SK-N-SH (cell line): ENCODE data around the gene ADGRA1. TPM values are rescaled to one million over a fixed set of nuclear protein-coding genes. Genes with fewer than 3 reads are reported as not detected.

Source experiments
- CTCF ChIA-PET: fragments of 300-600, 350-600 bp; formaldehyde crosslinking; extraction: SDS; loops from one replicate; lab custom pipeline; 2021; lab: Yijun Ruan, JAX
- POLR2A ChIA-PET: fragments of 350-600 bp; sonication (Branson Sonifier 250); formaldehyde crosslinking; extraction: SDS; loops from one replicate; lab custom pipeline; 2020; ENCODE audit warnings: antibody characterized with exemption, inconsistent platforms; lab: Yijun Ruan, JAX
- DNase-seq: peaks from one replicate; pipeline ENCODE4 v3.0.0; 2012
- H2AFZ ChIP-seq: fragments of 200-600 bp; sonication (generic); 2 replicates; pipeline ENCODE4 v1.8.1; 2016; ENCODE audit warnings: antibody characterized with exemption, mild to moderate bottlenecking, low read depth
- H3F3A ChIP-seq: fragments of 200-600 bp; sonication (generic); replicated peaks from 2 replicates; pipeline ENCODE3; 2016; ENCODE audit warnings: antibody characterized with exemption, mild to moderate bottlenecking; ENCODE audit not compliant: insufficient read depth
- H3K27ac ChIP-seq, 2 experiments: fragments of 200-500 bp in 1 of 2; fragments of 200-600 bp in 1 of 2; sonication (Bioruptor generic) in 1 of 2; sonication (generic), shearing (Covaris generic) in 1 of 2; 2 replicates each; pipeline versions ENCODE4 v1.5.1 to v1.6.1; 2014 to 2016; ENCODE audit warnings: low read depth in 2 of 2, inconsistent platforms in 1 of 2, low read length in 1 of 2, mild to moderate bottlenecking in 1 of 2, mixed read lengths in 1 of 2
- H3K27me3 ChIP-seq: fragments of 200-600 bp; sonication (generic), shearing (Covaris generic); 2 replicates; pipeline ENCODE4 v1.6.1; 2016; ENCODE audit warnings: mixed run types; ENCODE audit not compliant: insufficient read depth
- H3K36me3 ChIP-seq, 2 experiments: fragments of 200-500 bp in 1 of 2; fragments of 200-600 bp in 1 of 2; sonication (Bioruptor generic) in 1 of 2; sonication (generic) in 1 of 2; replicated peaks in 1 of 2; 2 replicates each; pipeline versions ENCODE3 to v1.5.1; 2014 to 2016; ENCODE audit warnings: low read length in 1 of 2, mild to moderate bottlenecking in 1 of 2; ENCODE audit not compliant: insufficient read depth in 2 of 2, control insufficient read depth in 1 of 2
- H3K4me1 ChIP-seq, 2 experiments: fragments of 200-500 bp in 1 of 2; fragments of 200-600 bp in 1 of 2; sonication (Bioruptor generic) in 1 of 2; sonication (generic), shearing (Covaris generic) in 1 of 2; 2 replicates each; pipeline versions ENCODE4 v1.5.1 to v1.6.1; 2014 to 2016; ENCODE audit warnings: low read depth in 1 of 2, low read length in 1 of 2, mixed run types in 1 of 2; ENCODE audit not compliant: insufficient read depth in 2 of 2, control insufficient read depth in 1 of 2
- H3K4me2 ChIP-seq: fragments of 200-600 bp; sonication (generic), shearing (Covaris generic); 2 replicates; pipeline ENCODE4 v1.6.1; 2017; ENCODE audit warnings: mixed run types
- H3K4me3 ChIP-seq, 2 experiments: fragments of 200-500 bp in 1 of 2; fragments of 200-600 bp in 1 of 2; sonication (Bioruptor generic) in 1 of 2; sonication (generic), shearing (Covaris generic) in 1 of 2; 2 replicates each; pipeline versions ENCODE4 v1.5.1 to v1.8.1; 2014 to 2016; ENCODE audit warnings: low read depth in 2 of 2, inconsistent platforms in 1 of 2, low read length in 1 of 2, mild to moderate bottlenecking in 1 of 2, mixed read lengths in 1 of 2, moderate library complexity in 1 of 2
- H3K79me2 ChIP-seq: fragments of 200-600 bp; sonication (generic); 2 replicates; pipeline ENCODE4 v1.8.1; 2017; ENCODE audit warnings: mild to moderate bottlenecking; ENCODE audit not compliant: insufficient read depth
- H3K9ac ChIP-seq: fragments of 200-600 bp; sonication (generic); 2 replicates; pipeline ENCODE4 v1.6.1; 2017; ENCODE audit warnings: mixed run types
- H3K9me2 ChIP-seq: fragments of 200-600 bp; sonication (generic); 2 replicates; pipeline ENCODE4 v1.6.1; 2017; ENCODE audit warnings: mixed run types
- H3K9me3 ChIP-seq: fragments of 200-600 bp; sonication (generic); 2 replicates; pipeline ENCODE4 v1.6.1; 2017; ENCODE audit warnings: mixed run types, mild to moderate bottlenecking, moderate library complexity
- H4K20me1 ChIP-seq: fragments of 200-600 bp; sonication (generic); 2 replicates; pipeline ENCODE4 v1.6.1; 2017; ENCODE audit warnings: mild to moderate bottlenecking, mixed run types; ENCODE audit not compliant: insufficient read depth
- FOXJ3 ChIP-seq: sonication (generic); formaldehyde crosslinking; IDR thresholded peaks from 2 replicates; pipeline ENCODE4 v1.5.1; 2020; ENCODE audit warnings: mild to moderate bottlenecking, missing genetic modification reagents
- JUND ChIP-seq: IDR thresholded peaks from 2 replicates; pipeline ENCODE4 v1.4.0; 2012
- MEF2A ChIP-seq: IDR thresholded peaks from 2 replicates; pipeline ENCODE4 v1.4.0; 2012; ENCODE audit warnings: low read depth, borderline replicate concordance
- NRF1 ChIP-seq: IDR thresholded peaks from 2 replicates; pipeline ENCODE4 v1.6.1; 2012; ENCODE audit warnings: low read depth, mild to moderate bottlenecking, low read length
- POLR2AphosphoS5 ChIP-seq: IDR thresholded peaks from 2 replicates; pipeline ENCODE4 v1.6.1; 2012; ENCODE audit warnings: low read depth, low read length
- RAD21 ChIP-seq: IDR thresholded peaks from 2 replicates; pipeline ENCODE4 v1.6.1; 2012; ENCODE audit warnings: mild to moderate bottlenecking, low read length
- RFX5 ChIP-seq: IDR thresholded peaks from 2 replicates; pipeline ENCODE4 v1.6.1; 2012; ENCODE audit warnings: mild to moderate bottlenecking, improper control_type of control experiment, low read length
- RXRA ChIP-seq: IDR thresholded peaks from 2 replicates; pipeline ENCODE4 v1.4.0; 2012; ENCODE audit warnings: low read depth, mild to moderate bottlenecking, borderline replicate concordance
- TCF12 ChIP-seq: IDR thresholded peaks from 2 replicates; pipeline ENCODE4 v1.4.0; 2012
- TEAD4 ChIP-seq: IDR thresholded peaks from 2 replicates; pipeline ENCODE4 v1.4.0; 2012; ENCODE audit warnings: mild to moderate bottlenecking, borderline replicate concordance; ENCODE audit not compliant: insufficient read depth
- YY1 ChIP-seq: IDR thresholded peaks from 2 replicates; pipeline ENCODE4 v1.4.0; 2012; ENCODE audit warnings: low read depth, mild to moderate bottlenecking
- WGBS: methylation state at CpG from one replicate; pipeline ENCODE4 v1.1.6; 2017; ENCODE audit warnings: low lambda C conversion rate; 5-methylcytosine and 5-hydroxymethylcytosine counted together
- polyA plus RNA-seq, 3 experiments: library from polyadenylated mRNA; depleted of rRNA; stranded (reverse); fragments of >200 nt; gene quantifications; 2 replicates each; pipeline ENCODE4 v1.2.3, GENCODE V29; 2012
- TF ChIP-seq, protein P1 (sequence below): fragments of 200-600 bp; sonication (generic); IDR thresholded peaks from 2 replicates; pipeline ENCODE4 v1.6.1; 2017; ENCODE audit warnings: antibody characterized with exemption, mild to moderate bottlenecking, moderate library complexity
- TF ChIP-seq, protein P2 (sequence below): IDR thresholded peaks from 2 replicates; pipeline ENCODE4 v1.4.0; 2012; ENCODE audit warnings: low read depth
- TF ChIP-seq, protein P3 (sequence below): fragments of 150-350 bp; IDR thresholded peaks from 2 replicates; pipeline ENCODE4 v1.6.1; 2016; ENCODE audit warnings: mild to moderate bottlenecking, low read depth, low read length

Gene ADGRA1
- polyA plus RNA-seq, 1 of the 3 experiments (the other 2 are of a cell fraction): not detected

DNA sequence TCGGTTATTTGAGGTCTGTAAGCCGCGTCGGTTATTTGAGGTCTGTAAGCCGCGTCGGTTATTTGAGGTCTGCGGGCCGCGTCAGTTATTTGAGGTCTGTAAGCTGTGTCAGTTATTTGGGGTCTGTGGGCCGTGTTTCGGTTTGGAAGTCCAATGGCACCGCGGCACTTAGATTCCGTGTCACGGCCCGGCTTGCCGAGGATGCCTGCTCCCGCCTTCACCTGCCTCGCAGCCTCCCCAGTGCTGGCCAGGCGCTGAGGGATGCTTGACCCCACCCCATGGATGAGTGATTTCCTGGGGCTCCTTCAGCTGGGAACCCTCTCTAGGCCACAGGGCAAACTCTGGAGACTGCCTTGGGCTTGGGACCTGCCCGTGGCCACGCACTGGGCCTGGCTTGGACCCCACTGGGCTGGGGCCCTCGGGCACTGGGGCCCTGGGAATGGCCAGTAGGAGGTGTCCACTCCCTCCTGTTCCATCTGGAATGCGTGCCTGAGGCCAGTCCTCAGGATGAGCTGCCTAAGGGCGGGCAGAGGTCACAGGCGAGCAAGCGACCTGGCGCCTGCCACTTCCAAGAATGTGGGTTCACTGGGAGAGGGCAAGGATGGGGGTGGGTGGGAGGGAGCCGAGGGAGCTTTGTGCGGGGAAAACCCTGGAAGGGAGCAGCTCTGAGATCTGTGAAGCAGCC is 25.6 kb downstream of the ADGRA1 start:
- ChIA-PET CTCF (interaction anchor here (0.7 to 1.1 kb wide), 3 partner anchors 12 to 302 kb away, joined by 3 read pairs; no protein-coding TSS in a partner anchor), POLR2A (no interaction called here)
- no peaks in the 10 kb centered on the region for H3F3A ChIP-seq
- no peaks in the 10 kb centered on the region for H3K9me3 ChIP-seq
- no peaks in the 10 kb centered on the region for H3K79me2 ChIP-seq
- H3K4me2 ChIP-seq: no peak overlapping the region
- 82% methylated on average over 28 of the region's 31 CpGs for WGBS
- no peak overlapping the region for H3K27ac ChIP-seq
- no peak overlapping the region for H3K4me3 ChIP-seq
- H3K9me2 ChIP-seq: no peaks in the 10 kb centered on the region
- H3K4me1 ChIP-seq: no peaks in the 10 kb centered on the region
- H3K9ac ChIP-seq: no peak overlapping the region
- H3K27me3 ChIP-seq: no peaks in the 10 kb centered on the region
- DNase-seq: no peak
- TF ChIP-seq RFX5 (no peak), POLR2AphosphoS5 (no peak), FOXJ3 (no peak), JUND (no peak), TEAD4 (no peak), RAD21 (no peak)
- TF ChIP-seq, protein P1, sequence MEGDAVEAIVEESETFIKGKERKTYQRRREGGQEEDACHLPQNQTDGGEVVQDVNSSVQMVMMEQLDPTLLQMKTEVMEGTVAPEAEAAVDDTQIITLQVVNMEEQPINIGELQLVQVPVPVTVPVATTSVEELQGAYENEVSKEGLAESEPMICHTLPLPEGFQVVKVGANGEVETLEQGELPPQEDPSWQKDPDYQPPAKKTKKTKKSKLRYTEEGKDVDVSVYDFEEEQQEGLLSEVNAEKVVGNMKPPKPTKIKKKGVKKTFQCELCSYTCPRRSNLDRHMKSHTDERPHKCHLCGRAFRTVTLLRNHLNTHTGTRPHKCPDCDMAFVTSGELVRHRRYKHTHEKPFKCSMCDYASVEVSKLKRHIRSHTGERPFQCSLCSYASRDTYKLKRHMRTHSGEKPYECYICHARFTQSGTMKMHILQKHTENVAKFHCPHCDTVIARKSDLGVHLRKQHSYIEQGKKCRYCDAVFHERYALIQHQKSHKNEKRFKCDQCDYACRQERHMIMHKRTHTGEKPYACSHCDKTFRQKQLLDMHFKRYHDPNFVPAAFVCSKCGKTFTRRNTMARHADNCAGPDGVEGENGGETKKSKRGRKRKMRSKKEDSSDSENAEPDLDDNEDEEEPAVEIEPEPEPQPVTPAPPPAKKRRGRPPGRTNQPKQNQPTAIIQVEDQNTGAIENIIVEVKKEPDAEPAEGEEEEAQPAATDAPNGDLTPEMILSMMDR: no peak
- TF ChIP-seq, protein P2, sequence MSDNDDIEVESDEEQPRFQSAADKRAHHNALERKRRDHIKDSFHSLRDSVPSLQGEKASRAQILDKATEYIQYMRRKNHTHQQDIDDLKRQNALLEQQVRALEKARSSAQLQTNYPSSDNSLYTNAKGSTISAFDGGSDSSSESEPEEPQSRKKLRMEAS: no peak
- H3K36me3 ChIP-seq: no peaks in the 10 kb centered on the region
- no peak overlapping the region for H2AFZ ChIP-seq
- H4K20me1 ChIP-seq: no peaks in the 10 kb centered on the region

DNA sequence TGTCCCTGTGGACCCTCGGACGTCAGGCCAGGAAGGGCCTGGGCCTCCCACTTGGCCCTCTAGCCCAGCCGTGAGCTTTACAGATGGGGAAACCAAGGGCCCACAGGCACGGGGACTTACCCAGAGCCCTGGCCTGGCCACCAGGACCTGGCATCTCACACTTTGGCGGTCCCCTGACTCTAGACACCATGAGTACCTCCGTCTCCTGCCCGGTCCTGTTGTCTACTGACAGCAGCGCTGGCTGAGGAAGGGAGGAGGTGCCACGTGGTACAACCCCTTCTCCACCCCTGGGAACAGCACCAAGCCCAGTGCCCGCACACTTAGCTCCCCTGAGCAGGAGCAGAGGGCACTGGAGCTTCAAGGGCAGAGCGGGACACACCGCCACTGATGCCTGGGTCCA is 26.1 kb downstream of the ADGRA1 start:
- no peak overlapping the region for H3K4me3 ChIP-seq
- H3F3A ChIP-seq: no peaks in the 10 kb centered on the region
- H3K36me3 ChIP-seq: no peaks in the 10 kb centered on the region
- H2AFZ ChIP-seq: no peak overlapping the region
- 37% methylated on average over 4 of the region's 12 CpGs for WGBS
- no peak overlapping the region for H3K9ac ChIP-seq
- no peaks in the 10 kb centered on the region for H3K9me2 ChIP-seq
- no peaks in the 10 kb centered on the region for H3K4me1 ChIP-seq
- DNase-seq: no peak
- H3K27ac ChIP-seq: no peak overlapping the region
- POLR2A ChIA-PET: no interaction called here
- no peak overlapping the region for H3K4me2 ChIP-seq
- CTCF ChIA-PET: interaction anchor here (0.7 to 1.1 kb wide), 3 partner anchors 11 to 302 kb away, joined by 3 read pairs; no protein-coding TSS in a partner anchor
- no peaks in the 10 kb centered on the region for H4K20me1 ChIP-seq
- H3K79me2 ChIP-seq: no peaks in the 10 kb centered on the region
- H3K9me3 ChIP-seq: no peaks in the 10 kb centered on the region
- no peak for TF ChIP-seq RXRA
- no peak for TF ChIP-seq RFX5
- TF ChIP-seq TCF12: no peak
- TF ChIP-seq YY1: no peak
- no peak for TF ChIP-seq NRF1
- TF ChIP-seq, protein P3, sequence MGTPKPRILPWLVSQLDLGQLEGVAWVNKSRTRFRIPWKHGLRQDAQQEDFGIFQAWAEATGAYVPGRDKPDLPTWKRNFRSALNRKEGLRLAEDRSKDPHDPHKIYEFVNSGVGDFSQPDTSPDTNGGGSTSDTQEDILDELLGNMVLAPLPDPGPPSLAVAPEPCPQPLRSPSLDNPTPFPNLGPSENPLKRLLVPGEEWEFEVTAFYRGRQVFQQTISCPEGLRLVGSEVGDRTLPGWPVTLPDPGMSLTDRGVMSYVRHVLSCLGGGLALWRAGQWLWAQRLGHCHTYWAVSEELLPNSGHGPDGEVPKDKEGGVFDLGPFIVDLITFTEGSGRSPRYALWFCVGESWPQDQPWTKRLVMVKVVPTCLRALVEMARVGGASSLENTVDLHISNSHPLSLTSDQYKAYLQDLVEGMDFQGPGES: no peak
- TF ChIP-seq MEF2A: no peak
- H3K27me3 ChIP-seq: no peaks in the 10 kb centered on the region
